ENCODE results near the gene CLCN2. TPM values are rescaled to one million over a fixed set of nuclear protein-coding genes. Genes with fewer than 3 reads are reported as not detected.

Gene CLCN2
- total RNA-seq, 2 donors from 2014 or later, result 7.5 to 12.2 TPM

DNA sequence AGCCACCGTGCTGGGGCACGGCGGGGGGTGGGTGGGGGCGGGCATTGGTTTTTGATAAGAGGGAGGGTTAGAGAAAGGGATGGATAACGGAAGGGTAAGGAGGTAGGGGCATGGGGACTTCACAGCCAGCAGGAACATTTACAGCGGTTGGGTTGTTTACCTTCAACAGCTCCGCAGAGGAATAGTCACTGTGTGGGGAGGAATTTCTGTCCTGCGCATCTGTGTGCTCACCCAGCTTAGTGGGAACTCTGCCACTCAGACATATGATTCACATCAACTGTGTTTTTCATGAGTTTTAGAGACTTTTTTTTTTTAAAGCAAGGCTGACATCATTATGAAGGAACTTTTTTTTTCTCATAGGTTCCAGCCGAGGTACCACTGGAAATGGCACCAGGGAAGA, 38.0 kb upstream of the CLCN2 start:
- peak in 1 of 4 donors; percentile 40 for DNase-seq

DNA sequence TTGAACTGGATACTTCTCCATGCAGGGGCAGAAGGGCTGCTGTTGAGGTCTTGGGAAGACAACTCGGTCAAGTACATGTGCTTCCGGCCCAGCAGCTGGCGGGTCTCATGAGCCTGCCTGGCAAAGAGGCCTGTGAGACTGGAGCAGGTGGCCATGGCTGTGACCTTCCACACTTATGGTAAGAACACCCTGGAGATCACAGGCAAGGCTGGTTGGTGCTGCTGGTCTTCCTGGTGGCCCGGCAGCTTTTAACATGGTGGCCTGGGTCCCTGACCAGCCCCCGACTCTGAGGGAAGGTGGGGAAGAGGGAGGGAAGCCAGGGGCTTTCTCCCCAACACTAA, 33.9 kb upstream of the CLCN2 start:
- no peaks in the 10 kb centered on the region for H3K9me3 ChIP-seq
- peak; percentile 92 for ATAC-seq
- H3K27me3 ChIP-seq, result no peaks in the 10 kb centered on the region
- WGBS, 2 donors, result 39 to 60% methylated on average over 3 to 5 of the region's 5 CpGs
- TF ChIP-seq, protein P1, sequence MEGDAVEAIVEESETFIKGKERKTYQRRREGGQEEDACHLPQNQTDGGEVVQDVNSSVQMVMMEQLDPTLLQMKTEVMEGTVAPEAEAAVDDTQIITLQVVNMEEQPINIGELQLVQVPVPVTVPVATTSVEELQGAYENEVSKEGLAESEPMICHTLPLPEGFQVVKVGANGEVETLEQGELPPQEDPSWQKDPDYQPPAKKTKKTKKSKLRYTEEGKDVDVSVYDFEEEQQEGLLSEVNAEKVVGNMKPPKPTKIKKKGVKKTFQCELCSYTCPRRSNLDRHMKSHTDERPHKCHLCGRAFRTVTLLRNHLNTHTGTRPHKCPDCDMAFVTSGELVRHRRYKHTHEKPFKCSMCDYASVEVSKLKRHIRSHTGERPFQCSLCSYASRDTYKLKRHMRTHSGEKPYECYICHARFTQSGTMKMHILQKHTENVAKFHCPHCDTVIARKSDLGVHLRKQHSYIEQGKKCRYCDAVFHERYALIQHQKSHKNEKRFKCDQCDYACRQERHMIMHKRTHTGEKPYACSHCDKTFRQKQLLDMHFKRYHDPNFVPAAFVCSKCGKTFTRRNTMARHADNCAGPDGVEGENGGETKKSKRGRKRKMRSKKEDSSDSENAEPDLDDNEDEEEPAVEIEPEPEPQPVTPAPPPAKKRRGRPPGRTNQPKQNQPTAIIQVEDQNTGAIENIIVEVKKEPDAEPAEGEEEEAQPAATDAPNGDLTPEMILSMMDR (IDR thresholded peaks at IDR 0.05), result no peak
- no peak for TF ChIP-seq POLR2A (IDR thresholded peaks at IDR 0.05)
- no peaks in the 10 kb centered on the region for H3K36me3 ChIP-seq (replicated peaks in 1 of 2; ENCODE audit: insufficient read depth in 1 of 2, low read depth in 2 of 2)
- H3K4me1 ChIP-seq, result peaks cover 7% of the 10 kb centered on the region
- intact Hi-C loops (cut with DNase I), result no loop called here
- no peak overlapping the region for H3K4me3 ChIP-seq
- H3K27ac ChIP-seq, result peak overlapping the region in 3 of 4 donors; percentile 25 to 63 (median 54)
- DNase-seq, result peak; percentile 78 to 91 (median 89)

More for the DNA sequence above, 38.0 kb upstream of the CLCN2 start:
- Histone ChIP-seq H3K27ac (no peak overlapping the region), H3K36me3 (replicated peaks in 1 of 2; ENCODE audit: insufficient read depth in 1 of 2, low read depth in 2 of 2) (no peaks in the 10 kb centered on the region), H3K4me1 (peaks cover 7% of the 10 kb centered on the region), H3K4me3 (no peak overlapping the region), H3K9me3 (no peaks in the 10 kb centered on the region), H3K27me3 (no peaks in the 10 kb centered on the region)
- intact Hi-C loops (cut with DNase I), result no loop called here
- WGBS, 2 donors, result 20 to 30% methylated on average over 6 to 9 of the region's 9 CpGs
- no peak for TF ChIP-seq POLR2A (IDR thresholded peaks at IDR 0.05)
- TF ChIP-seq, protein P1 (IDR thresholded peaks at IDR 0.05), result no peak
- ATAC-seq, result no peak

DNA sequence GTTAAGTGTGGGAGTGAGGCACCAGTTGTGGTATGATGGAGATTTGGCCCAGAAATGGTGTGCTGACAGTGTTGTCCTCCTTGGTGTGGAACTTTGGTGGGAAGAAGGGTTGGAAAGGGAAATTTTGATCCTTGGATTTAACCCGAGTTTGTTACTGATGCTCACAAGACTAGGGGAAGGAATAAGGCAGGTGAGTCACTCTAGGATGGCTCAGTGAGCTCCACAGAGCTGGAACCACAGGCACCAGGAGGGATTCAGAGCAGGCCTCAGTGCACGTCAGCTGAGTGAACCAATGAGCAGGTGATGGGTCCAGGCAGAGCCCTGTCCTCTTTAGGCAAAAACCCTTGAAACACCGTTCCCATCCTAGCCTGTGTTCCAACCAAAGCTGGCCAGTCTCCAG, 29.9 kb upstream of the CLCN2 start:
- ATAC-seq (no peak), DNase-seq (no peak)
- TF ChIP-seq, protein P1 (IDR thresholded peaks at IDR 0.05), result no peak
- TF ChIP-seq POLR2A (IDR thresholded peaks at IDR 0.05), result no peak

GRCh38 chr3:184389935-184390528, 28.6 kb upstream of the CLCN2 start:
- no peaks in the 10 kb centered on the region for H3K9me3 ChIP-seq
- H3K27ac ChIP-seq, result no peak overlapping the region
- H3K4me1 ChIP-seq, result peaks cover 2% of the 10 kb centered on the region
- H3K27me3 ChIP-seq, result no peaks in the 10 kb centered on the region
- WGBS, 2 donors, result 87 to 93% methylated on average over 4 to 5 of the region's 5 CpGs
- no peaks in the 10 kb centered on the region for H3K36me3 ChIP-seq (replicated peaks in 1 of 2; ENCODE audit: insufficient read depth in 1 of 2, low read depth in 2 of 2)
- TF ChIP-seq, protein P1 (IDR thresholded peaks at IDR 0.05), result no peak
- TF ChIP-seq POLR2A (IDR thresholded peaks at IDR 0.05), result no peak
- DNase-seq (no peak), ATAC-seq (no peak)
- no peak overlapping the region for H3K4me3 ChIP-seq
- intact Hi-C loops (cut with DNase I), result no loop called here

More for the DNA sequence above, 29.9 kb upstream of the CLCN2 start:
- Histone ChIP-seq H3K4me1 (peaks cover 7% of the 10 kb centered on the region), H3K36me3 (replicated peaks in 1 of 2; ENCODE audit: insufficient read depth in 1 of 2, low read depth in 2 of 2) (no peaks in the 10 kb centered on the region), H3K27ac (no peak overlapping the region), H3K4me3 (no peak overlapping the region), H3K9me3 (no peaks in the 10 kb centered on the region), H3K27me3 (no peaks in the 10 kb centered on the region)
- intact Hi-C loops (cut with DNase I), result no loop called here
- 78 to 88% methylated on average over 3 of the region's 3 CpGs for WGBS, 2 donors

DNA sequence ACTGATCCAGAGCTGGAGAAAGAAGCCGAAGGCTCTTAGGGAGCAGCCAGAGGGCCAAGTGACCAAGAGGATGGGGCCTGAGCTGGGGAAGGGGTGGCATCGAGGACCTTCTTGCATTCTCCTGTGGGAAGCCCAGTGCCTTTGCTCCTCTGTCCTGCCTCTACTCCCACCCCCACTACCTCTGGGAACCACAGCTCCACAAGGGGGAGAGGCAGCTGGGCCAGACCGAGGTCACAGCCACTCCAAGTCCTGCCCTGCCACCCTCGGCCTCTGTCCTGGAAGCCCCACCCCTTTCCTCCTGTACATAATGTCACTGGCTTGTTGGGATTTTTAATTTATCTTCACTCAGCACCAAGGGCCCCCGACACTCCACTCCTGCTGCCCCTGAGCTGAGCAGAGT, 28.0 kb upstream of the CLCN2 start:
- TF ChIP-seq POLR2A (IDR thresholded peaks at IDR 0.05), result no peak
- TF ChIP-seq, protein P1 (IDR thresholded peaks at IDR 0.05), result no peak
- no peak for DNase-seq
- H3K36me3 ChIP-seq (replicated peaks in 1 of 2; ENCODE audit: insufficient read depth in 1 of 2, low read depth in 2 of 2), result no peaks in the 10 kb centered on the region
- H3K4me3 ChIP-seq, result no peak overlapping the region
- no peaks in the 10 kb centered on the region for H3K27me3 ChIP-seq
- H3K9me3 ChIP-seq, result no peaks in the 10 kb centered on the region
- intact Hi-C loops (cut with DNase I), result no loop called here
- no peak for ATAC-seq
- H3K27ac ChIP-seq, result no peak overlapping the region
- H3K4me1 ChIP-seq, result no peaks in the 10 kb centered on the region
- WGBS, 2 donors, result 60 to 62% methylated on average over 5 of the region's 5 CpGs

Measured in body of pancreas (tissue), 4 donors.